NT2/D1 (cell line): ENCODE measurements around the gene STXBP6.

Experiments
- SUZ12 ChIP-seq: IDR thresholded peaks from 2 replicates; pipeline ENCODE4 v1.6.1; 2011; ENCODE audit not compliant: insufficient read length, insufficient read depth; ENCODE audit errors: extremely low read depth
- YY1 ChIP-seq: IDR thresholded peaks from 2 replicates; pipeline ENCODE4 v1.6.1; 2011; ENCODE audit not compliant: insufficient read length, insufficient read depth
- ZNF274 ChIP-seq: IDR thresholded peaks from 2 replicates; pipeline ENCODE4 v1.6.1; 2011; ENCODE audit warnings: mild to moderate bottlenecking, low read depth, low read length

- TF ChIP-seq YY1 (no peak), SUZ12 (no peak), ZNF274 (no peak)
These were observed 245.9 kb downstream of the STXBP6 start for GRCh38 chr14:24803933-24804494.
